ACC112 (cell line): ENCODE data around the gene DDIT4.
"Not testable (repeated sequence)": the region's sequence is repeated elsewhere in the genome, so short reads cannot be mapped to it uniquely, and the experiment has no call there.

ENCODE experiments used
- H2AFZ ChIP-seq: fragments of 200-600 bp; sonication (generic); one replicate; pipeline ENCODE4 v1.6.0; 2017; ENCODE audit warnings: antibody characterized with exemption, low read length; ENCODE audit not compliant: unreplicated experiment
- H3K27ac ChIP-seq: fragments of 200-600 bp; sonication (generic); 2 replicates; pipeline ENCODE4 v1.5.1; 2014; ENCODE audit warnings: low read depth, mild to moderate bottlenecking, antibody characterized with exemption, low read length, moderate library complexity
- H3K27me3 ChIP-seq: fragments of 200-600 bp; sonication (generic); 2 replicates; pipeline ENCODE4 v1.6.1; 2014; ENCODE audit warnings: mild to moderate bottlenecking, antibody characterized with exemption, low read length, moderate library complexity, mixed read lengths; ENCODE audit not compliant: insufficient read depth
- H3K36me3 ChIP-seq: fragments of 200-600 bp; sonication (generic); 2 replicates; pipeline ENCODE4 v1.6.1; 2016; ENCODE audit warnings: mild to moderate bottlenecking, antibody characterized with exemption, low read length, moderate library complexity, mixed read lengths; ENCODE audit not compliant: insufficient read depth
- H3K4me1 ChIP-seq: fragments of 200-600 bp; sonication (generic); one replicate; pipeline ENCODE4 v1.6.1; 2016; ENCODE audit warnings: low read length, mixed read lengths; ENCODE audit not compliant: insufficient read depth, unreplicated experiment, control insufficient read depth
- H3K4me3 ChIP-seq: fragments of 200-600 bp; sonication (generic); 2 replicates; pipeline ENCODE4 v1.5.1; 2014; ENCODE audit warnings: mild to moderate bottlenecking, low read depth, low read length
- H3K79me2 ChIP-seq: fragments of 200-600 bp; sonication (generic); one replicate; pipeline ENCODE4 v1.6.0; 2016; ENCODE audit warnings: low read length; ENCODE audit not compliant: control insufficient read depth, unreplicated experiment, insufficient read depth

Gene DDIT4

DNA sequence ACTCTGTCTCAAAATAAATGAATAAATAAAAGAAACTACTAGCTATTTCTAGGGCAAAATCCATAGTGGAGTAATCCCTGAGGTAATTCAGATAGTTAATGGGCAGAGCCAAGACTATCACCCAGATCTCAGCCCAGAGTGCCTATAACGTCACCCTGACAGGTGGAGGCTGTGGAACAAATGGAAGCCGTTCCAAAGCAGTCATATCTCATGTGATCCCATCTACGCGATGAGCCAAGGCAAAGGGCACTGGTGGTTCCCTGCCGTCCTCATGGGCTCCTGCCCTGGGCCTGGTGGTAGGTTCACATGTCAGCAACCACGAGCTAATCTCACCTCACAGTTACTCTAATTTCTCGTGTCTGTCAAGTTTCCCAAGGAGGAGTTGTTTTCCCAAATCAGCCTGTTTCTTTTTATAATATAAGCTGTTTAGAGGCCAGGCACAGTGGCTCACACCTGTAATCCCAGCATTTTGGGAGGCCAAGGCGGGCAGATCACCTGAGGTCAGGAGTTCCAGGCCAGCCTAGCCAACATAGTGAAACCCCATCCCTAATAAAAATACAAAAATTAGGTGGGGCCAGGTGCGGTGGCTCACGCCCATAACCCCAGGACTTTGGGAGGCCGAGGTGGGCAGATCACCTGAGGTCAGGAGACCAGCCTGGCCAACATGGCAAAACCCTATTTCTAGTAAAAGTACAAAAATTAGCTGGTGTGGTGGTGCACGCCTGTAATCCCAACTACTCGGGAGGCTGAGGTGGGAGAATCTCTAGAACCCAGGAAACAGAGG is 35.1 kb upstream of the DDIT4 start:
- Histone ChIP-seq H3K27ac (no peak overlapping the region), H2AFZ (no peak overlapping the region), H3K79me2 (no peaks in the 10 kb centered on the region), H3K4me3 (no peak overlapping the region), H3K4me1 (peaks cover 11% of the 10 kb centered on the region), H3K27me3 (no peaks in the 10 kb centered on the region), H3K36me3 (peaks cover 1% of the 10 kb centered on the region; the same call in 1 of the 2 replicates)

DNA sequence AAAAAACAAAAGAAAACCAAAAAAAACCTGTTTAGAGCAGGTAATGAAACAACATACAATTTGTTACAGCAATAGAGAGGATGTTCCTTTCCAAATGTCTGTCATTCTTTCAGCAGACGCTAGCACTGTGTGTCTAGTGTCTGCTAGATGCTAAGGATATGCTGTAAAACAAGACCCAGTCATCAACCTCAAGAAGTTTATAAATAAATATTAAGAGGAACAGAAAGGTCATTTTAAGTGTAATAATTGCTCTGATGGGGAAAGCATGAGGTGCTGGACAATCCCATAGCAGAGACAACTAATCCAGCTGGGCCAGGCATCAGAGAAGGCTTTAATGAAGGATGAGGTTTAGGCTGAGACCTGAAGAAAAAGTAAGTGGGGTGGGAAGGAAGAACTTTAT is 34.3 kb upstream of the DDIT4 start:
- H3K27me3 ChIP-seq, result no peaks in the 10 kb centered on the region
- H3K27ac ChIP-seq, result no peak overlapping the region
- no peaks in the 10 kb centered on the region; the same call in 1 of the 2 replicates for H3K36me3 ChIP-seq
- no peaks in the 10 kb centered on the region for H3K79me2 ChIP-seq
- no peak overlapping the region for H2AFZ ChIP-seq
- H3K4me3 ChIP-seq, result no peak overlapping the region
- peaks cover 18% of the 10 kb centered on the region for H3K4me1 ChIP-seq

DNA sequence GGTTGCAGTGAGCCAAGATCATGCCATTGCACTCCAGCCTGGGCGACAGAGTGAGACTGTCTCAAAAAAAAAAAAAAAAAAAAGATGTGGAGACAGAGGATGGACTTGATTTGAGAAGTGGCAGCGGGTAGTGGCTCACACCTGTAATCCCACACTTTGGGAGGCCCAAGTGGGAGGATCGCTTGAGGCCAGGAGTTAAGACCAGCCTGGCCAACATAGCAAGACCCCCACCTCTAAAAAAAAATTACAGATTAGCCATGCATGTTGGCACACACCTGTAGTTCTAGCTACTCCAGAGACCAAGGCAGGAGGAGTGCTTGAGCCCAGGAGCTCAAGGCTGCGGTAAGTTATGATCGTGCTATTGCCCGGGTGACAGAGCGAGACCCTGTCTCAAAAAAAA is 33.4 kb upstream of the DDIT4 start:
- H3K27ac ChIP-seq, result no peak overlapping the region
- peaks cover 27% of the 10 kb centered on the region for H3K4me1 ChIP-seq
- no peak overlapping the region for H2AFZ ChIP-seq
- no peaks in the 10 kb centered on the region for H3K79me2 ChIP-seq
- no peaks in the 10 kb centered on the region; the same call in 1 of the 2 replicates for H3K36me3 ChIP-seq
- no peak overlapping the region for H3K4me3 ChIP-seq
- no peaks in the 10 kb centered on the region for H3K27me3 ChIP-seq

DNA sequence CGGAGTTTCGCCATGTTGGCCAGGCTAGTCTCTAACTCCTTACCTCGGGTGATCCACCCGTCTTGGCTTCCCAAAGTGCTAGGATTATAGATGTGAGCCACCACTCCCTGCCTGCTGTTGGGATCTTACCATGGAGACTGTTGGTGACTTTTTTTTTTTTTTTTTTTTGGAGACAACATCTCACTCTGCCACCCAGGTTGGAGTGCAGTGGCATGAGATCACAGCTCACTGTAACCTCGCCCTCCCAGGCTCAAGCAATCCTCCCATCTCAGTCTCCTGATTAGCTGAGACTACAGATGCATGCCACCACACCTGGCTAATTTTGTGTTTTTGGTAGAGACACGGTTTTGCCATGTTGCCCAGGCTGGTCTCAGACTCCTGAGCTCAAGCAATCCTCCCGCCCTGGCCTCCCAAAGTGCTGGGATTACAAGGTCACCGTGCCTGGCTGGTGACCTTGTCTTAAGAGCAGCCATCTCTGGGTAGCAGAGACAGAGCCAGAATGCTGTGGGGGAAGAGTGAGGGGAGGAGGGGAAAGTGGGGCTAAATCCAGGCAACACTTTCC is 32.0 kb upstream of the DDIT4 start:
- no peak overlapping the region for H3K27ac ChIP-seq

DNA sequence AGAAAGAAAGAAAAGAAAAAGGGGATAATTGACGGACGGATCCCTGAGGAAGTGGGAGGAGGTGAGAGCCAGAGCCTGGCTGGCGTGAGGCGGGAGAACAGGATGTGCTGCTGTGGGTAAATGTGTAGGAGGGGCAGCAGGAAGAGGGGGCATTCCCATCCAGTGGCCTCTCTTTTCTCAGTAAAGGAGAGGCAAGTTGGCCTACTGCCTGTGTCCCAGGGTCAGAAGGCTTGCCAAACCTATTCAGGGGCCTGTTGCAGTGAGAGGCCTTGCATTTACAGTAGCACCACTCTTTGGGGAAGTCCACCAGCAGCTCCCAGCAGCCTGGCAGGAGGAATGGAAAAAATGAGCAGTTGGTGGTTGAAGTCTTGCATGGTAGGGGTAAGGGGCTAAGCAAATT is 31.0 kb upstream of the DDIT4 start:
- H2AFZ ChIP-seq, result no peak overlapping the region
- H3K4me3 ChIP-seq, result no peak overlapping the region
- no peaks in the 10 kb centered on the region for H3K79me2 ChIP-seq
- H3K4me1 ChIP-seq, result peaks cover 41% of the 10 kb centered on the region
- no peaks in the 10 kb centered on the region for H3K36me3 ChIP-seq
- peak overlapping the region; percentile 96 for H3K27ac ChIP-seq
- no peaks in the 10 kb centered on the region for H3K27me3 ChIP-seq

More for the DNA sequence above, 32.0 kb upstream of the DDIT4 start:
- Histone ChIP-seq H3K36me3 (no peaks in the 10 kb centered on the region), H3K4me1 (peaks cover 35% of the 10 kb centered on the region), H2AFZ (no peak overlapping the region), H3K27me3 (no peaks in the 10 kb centered on the region), H3K79me2 (no peaks in the 10 kb centered on the region), H3K4me3 (no peak overlapping the region)

DNA sequence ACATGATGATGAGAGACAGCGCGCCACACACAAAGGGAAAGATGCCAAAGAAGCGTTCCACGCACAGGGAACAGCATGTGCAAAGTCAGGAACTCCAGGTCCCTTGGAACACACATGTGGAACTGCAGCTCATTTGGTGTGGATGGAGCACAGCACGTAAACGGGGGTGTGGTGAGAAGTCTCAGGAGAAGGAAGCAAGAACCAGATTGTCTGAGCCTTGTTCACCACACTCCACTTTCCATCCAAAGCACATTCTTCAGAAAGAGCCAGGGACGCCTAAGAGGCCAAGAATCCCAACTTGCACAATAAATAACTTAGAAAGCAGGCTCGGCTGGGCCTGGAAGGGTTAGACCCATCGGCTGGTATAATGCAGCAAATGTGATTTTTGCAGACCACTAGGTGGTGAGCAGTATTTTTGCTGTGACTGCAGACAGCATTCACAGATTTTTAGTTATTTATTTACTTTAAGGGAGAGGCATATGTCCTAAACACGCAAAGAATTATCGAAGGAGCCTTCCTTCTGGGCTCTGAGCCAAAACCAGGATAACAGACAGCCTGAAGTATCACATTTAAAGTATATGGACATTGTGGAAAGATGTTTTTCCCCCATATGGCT is 29.8 kb upstream of the DDIT4 start:
- peak overlapping the region; percentile 36; the same call in 1 of the 2 replicates for H3K4me3 ChIP-seq
- H3K27me3 ChIP-seq, result no peaks in the 10 kb centered on the region
- H2AFZ ChIP-seq, result peak overlapping the region; percentile 89
- H3K4me1 ChIP-seq, result peaks cover 54% of the 10 kb centered on the region
- H3K79me2 ChIP-seq, result no peaks in the 10 kb centered on the region
- H3K36me3 ChIP-seq, result no peaks in the 10 kb centered on the region
- peak overlapping the region; percentile 96 for H3K27ac ChIP-seq

DNA sequence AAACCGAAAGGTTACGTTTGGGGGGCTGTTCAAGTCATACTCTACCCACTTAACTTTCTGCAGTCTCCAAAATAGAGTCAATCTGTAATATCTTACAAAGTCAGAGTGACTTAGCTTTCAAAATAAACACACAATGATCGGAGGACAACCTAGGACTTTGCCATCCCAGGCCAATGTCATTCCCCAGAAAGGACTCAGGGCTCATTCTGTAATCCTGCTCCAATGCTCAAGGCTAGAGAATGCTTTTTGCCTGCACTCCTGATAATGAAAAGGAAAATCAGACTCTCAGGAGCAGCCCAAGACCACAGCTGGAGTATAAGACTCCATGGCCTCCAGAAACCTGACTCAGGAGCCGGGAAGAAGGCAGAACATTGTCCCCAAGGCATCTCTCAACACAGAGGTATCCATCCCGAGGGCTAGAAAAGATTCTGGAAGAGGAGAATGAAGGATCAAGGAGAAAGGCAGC is 29.1 kb upstream of the DDIT4 start:
- Histone ChIP-seq H3K4me1 (peaks cover 58% of the 10 kb centered on the region), H3K27ac (peak overlapping the region; percentile 96), H3K36me3 (no peaks in the 10 kb centered on the region), H3K4me3 (peak overlapping the region; percentile 36; the same call in 1 of the 2 replicates), H2AFZ (peak overlapping the region; percentile 89), H3K27me3 (no peaks in the 10 kb centered on the region), H3K79me2 (no peaks in the 10 kb centered on the region)

DNA sequence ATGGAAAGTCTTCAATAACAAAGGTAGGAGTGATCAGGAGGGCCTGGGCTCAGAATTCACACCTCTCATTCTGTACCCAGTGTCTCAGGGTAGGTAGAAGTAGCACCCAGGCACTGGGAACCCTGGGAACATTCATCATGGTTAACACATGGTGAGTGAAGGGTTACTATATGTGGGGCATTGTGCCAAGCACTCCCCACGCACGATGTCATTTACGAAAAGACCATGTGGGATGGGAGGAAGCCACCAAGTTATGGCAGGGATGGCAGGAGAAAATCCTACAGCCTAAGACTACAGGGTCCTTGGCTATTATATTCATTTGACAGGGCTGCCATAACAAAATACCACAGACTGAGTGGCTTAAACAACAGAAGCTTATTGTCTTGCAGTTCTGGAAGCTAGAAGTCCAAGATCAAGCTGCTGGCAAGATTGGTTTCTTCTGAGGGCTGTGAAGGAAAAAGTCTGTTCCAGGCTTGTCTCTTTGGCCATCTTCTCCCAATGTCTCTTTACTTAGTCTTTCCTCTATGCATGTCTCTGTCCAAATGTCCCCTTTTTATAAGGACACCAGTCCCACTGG is 27.7 kb upstream of the DDIT4 start:
- no peaks in the 10 kb centered on the region for H3K79me2 ChIP-seq
- H3K36me3 ChIP-seq, result no peaks in the 10 kb centered on the region
- H3K4me1 ChIP-seq, result peaks cover 64% of the 10 kb centered on the region
- H3K4me3 ChIP-seq, result no peak overlapping the region
- peak overlapping the region; percentile 45 for H3K27ac ChIP-seq
- no peaks in the 10 kb centered on the region for H3K27me3 ChIP-seq
- H2AFZ ChIP-seq, result no peak overlapping the region

DNA sequence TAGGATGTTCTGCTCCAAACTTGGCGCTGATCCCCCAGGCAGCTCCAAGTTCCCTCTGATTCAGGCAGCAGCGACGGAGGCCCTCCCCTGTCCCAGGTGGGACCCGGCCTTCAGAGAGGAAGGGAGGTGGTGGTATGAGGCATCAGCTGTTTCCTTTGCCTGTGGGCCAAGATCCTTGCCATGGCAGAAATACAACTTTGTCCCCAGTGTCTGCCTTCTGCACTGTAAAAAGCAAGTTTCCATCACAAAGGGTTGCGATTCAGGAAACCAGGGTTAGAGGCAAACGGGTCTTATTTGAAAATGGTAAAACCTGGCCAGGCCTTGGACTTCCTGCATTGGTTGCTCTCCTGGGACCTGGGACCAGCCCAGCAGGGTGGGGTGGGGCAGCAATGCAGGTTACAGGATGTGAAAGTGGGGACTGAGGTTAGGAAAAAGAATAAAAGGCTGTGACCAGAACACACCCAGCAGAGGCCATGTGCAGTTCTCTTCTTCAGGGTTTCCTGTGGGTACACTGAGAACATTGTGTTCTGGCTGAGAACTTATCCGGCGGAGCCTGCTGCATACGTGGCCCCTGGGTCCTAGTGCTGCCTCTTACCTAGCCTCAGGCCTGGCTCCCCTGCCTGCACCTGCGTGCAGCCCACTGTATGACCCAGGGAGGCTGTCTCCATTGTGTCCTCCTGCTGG is 25.1 kb upstream of the DDIT4 start:
- Histone ChIP-seq H3K36me3 (no peaks in the 10 kb centered on the region), H3K27ac (peak overlapping the region; percentile 97), H2AFZ (peak overlapping the region; percentile 84), H3K4me3 (peak overlapping the region; percentile 67), H3K79me2 (no peaks in the 10 kb centered on the region), H3K4me1 (peaks cover 59% of the 10 kb centered on the region), H3K27me3 (no peaks in the 10 kb centered on the region)

DNA sequence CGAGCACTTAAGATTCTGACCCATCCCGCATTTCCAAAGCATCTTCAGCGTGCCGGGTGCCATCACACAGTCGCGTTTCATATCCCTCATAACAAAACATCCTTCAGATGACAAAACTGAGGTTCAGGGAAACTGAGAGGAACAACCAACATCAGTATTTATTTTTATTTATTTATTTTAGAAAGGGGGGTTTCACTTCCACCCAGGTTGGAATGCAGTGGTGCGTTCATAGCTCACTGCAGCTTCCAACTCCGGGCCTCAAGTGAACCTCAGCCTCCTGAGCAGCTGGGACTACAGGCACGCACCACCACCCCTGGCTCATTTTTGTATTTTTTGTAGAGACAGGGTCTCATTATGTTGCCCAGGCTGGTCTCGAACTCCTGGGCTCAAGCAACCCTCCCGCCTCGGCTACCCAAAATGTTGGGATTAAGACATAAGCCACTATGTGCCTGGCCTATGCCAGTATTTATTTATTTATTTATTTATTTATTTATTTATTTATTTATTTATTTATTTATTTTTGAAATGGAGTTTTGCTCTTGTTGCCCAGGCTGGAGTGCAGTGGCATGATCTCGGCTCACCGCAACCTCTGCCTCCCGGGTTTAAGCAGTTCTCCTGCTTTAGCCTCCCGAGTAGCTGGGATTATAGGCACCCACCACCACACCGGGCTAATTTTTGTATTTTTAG is 24.4 kb upstream of the DDIT4 start:
- Histone ChIP-seq H3K27ac (peak overlapping the region; percentile 97), H3K4me1 (peaks cover 55% of the 10 kb centered on the region)
- H3K36me3 ChIP-seq, H3K4me3 ChIP-seq, H3K79me2 ChIP-seq, H2AFZ ChIP-seq, H3K27me3 ChIP-seq: not testable (repeated sequence)
